ENCODE results near the gene MSANTD2. TPM values are rescaled to one million over a fixed set of nuclear protein-coding genes. Genes with fewer than 3 reads are reported as not detected.

The MSANTD2 gene
- polyA plus RNA-seq, 3 donors: 1.2 to 5.8 (median 1.8) TPM

DNA sequence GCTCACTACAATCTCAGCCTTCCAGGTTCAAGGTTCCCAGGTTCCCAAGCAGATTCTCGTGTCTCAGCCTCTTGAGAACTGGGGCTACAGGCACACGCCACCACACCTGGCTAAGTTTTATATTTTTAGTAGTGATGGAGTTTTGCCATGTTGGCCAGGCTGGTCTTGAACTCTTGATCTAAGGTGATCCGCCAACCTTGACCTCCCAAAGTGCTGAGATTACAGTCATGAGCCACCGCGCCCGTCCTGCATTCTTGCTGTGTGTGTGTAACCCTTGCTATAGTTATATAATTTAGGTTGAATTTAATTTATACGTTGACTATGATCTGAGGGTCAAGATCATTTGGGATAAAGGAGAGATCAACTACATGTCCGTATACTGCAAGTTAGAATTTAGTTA, 35.7 kb upstream of the MSANTD2 start:
- Histone ChIP-seq H4K20me1 (ENCODE audit: insufficient read depth, low read length) (no peaks in the 10 kb centered on the region), H3K79me2 (ENCODE audit: insufficient read depth, low read length) (no peaks in the 10 kb centered on the region), H2AFZ (ENCODE audit: insufficient read depth, low read depth, low read length, poor library complexity, severe bottlenecking) (peak overlapping the region; percentile 55), H3K9ac (ENCODE audit: insufficient read depth, low read length, poor library complexity, severe bottlenecking) (no peak overlapping the region), H3K36me3 (replicated peaks in 1 of 2; ENCODE audit: control insufficient read depth in 1 of 2, insufficient read depth in 2 of 2, low read length in 2 of 2) (no peaks in the 10 kb centered on the region), H3K4me3 (replicated peaks in 1 of 3; ENCODE audit: low read depth in 2 of 3, low read length in 3 of 3) (peak overlapping the region in 1 of 3 experiments; percentile 64), H3K27me3 (ENCODE audit: control insufficient read depth in 2 of 2, insufficient read depth in 2 of 2, low read length in 2 of 2) (peaks cover 52 to 55% of the 10 kb centered on the region in 2 donors), H3K27ac (ENCODE audit: low read depth in 1 of 2, low read length in 2 of 2) (no peak overlapping the region), H3K4me1 (ENCODE audit: control insufficient read depth in 1 of 2, insufficient read depth in 2 of 2, low read length in 2 of 2) (peaks cover 10 to 20% of the 10 kb centered on the region in 2 donors), H3K9me3 (replicated peaks in 1 of 2; ENCODE audit: control insufficient read depth in 1 of 2, insufficient read depth in 1 of 2, low read length in 2 of 2) (peaks cover 0 to 20% of the 10 kb centered on the region in 2 donors), H3K4me2 (replicated peaks; ENCODE audit: extremely low read depth, low read length, poor library complexity, severe bottlenecking) (peak overlapping the region; percentile 68)
- H3K4me1 Mint-ChIP-seq: peaks cover 11% of the 10 kb centered on the region
- peaks cover 0 to 4% (median 0%) of the 10 kb centered on the region in 7 donors for H3K9me3 Mint-ChIP-seq
- TF ChIP-seq, protein P1, sequence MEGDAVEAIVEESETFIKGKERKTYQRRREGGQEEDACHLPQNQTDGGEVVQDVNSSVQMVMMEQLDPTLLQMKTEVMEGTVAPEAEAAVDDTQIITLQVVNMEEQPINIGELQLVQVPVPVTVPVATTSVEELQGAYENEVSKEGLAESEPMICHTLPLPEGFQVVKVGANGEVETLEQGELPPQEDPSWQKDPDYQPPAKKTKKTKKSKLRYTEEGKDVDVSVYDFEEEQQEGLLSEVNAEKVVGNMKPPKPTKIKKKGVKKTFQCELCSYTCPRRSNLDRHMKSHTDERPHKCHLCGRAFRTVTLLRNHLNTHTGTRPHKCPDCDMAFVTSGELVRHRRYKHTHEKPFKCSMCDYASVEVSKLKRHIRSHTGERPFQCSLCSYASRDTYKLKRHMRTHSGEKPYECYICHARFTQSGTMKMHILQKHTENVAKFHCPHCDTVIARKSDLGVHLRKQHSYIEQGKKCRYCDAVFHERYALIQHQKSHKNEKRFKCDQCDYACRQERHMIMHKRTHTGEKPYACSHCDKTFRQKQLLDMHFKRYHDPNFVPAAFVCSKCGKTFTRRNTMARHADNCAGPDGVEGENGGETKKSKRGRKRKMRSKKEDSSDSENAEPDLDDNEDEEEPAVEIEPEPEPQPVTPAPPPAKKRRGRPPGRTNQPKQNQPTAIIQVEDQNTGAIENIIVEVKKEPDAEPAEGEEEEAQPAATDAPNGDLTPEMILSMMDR (IDR thresholded peaks at IDR 0.05): no peak
- peaks cover 0 to 5% of the 10 kb centered on the region in 2 donors for H3K36me3 Mint-ChIP-seq
- 95% methylated on average over 3 of the region's 8 CpGs for WGBS (ENCODE audit: insufficient coverage)
- no peak overlapping the region for H3K27ac Mint-ChIP-seq
- peak overlapping the region; percentile 76 for H3K4me3 Mint-ChIP-seq
- intact Hi-C loops (cut with micrococcal nuclease): loop anchor here (2.0 to 5.0 kb wide), 2 partner anchors 167 to 169 kb away; no protein-coding TSS in a partner anchor
- H3K27me3 Mint-ChIP-seq (ENCODE audit: low read depth in 3 of 3): peaks cover 50 to 71% (median 54%) of the 10 kb centered on the region in 3 donors
- DNase-seq: no peak

DNA sequence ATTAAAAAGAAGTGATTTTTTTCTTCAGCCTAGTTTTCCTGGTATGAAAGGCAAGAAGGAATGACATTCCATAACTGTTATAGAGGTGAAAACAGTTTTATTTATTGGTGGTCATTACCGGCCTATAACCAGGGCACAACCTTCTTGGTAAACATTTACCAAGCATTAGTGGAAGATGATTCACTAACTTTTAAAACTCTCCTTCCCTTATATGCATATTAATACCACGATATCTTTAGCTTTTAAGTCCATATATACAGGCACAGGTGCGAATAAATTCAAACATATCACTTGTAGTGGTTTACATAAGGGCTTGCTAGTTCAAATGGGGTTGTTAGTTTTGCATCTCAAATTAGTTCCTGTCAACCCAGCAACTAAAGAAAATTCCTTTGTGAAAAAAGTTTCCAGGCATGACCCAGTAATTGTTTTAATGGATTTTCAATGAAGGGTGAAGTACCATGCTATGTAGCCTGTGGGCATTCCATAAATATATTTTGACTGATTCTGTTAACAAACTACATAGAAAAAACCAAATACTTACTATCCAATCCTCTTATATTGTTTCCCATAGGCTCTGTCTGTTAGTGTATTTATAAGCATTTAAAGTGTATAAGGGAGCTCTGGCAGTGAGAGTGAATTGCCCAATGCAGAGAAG, 34.4 kb upstream of the MSANTD2 start:
- Histone ChIP-seq H4K20me1 (ENCODE audit: insufficient read depth, low read length) (no peaks in the 10 kb centered on the region), H3K36me3 (replicated peaks in 1 of 2; ENCODE audit: control insufficient read depth in 1 of 2, insufficient read depth in 2 of 2, low read length in 2 of 2) (no peaks in the 10 kb centered on the region), H3K9me3 (replicated peaks in 1 of 2; ENCODE audit: control insufficient read depth in 1 of 2, insufficient read depth in 1 of 2, low read length in 2 of 2) (peaks cover 0 to 12% of the 10 kb centered on the region in 2 donors), H3K4me2 (replicated peaks; ENCODE audit: extremely low read depth, low read length, poor library complexity, severe bottlenecking) (no peak overlapping the region), H3K27me3 (ENCODE audit: control insufficient read depth in 2 of 2, insufficient read depth in 2 of 2, low read length in 2 of 2) (peaks cover 39 to 42% of the 10 kb centered on the region in 2 donors), H3K4me1 (ENCODE audit: control insufficient read depth in 1 of 2, insufficient read depth in 2 of 2, low read length in 2 of 2) (peaks cover 10 to 16% of the 10 kb centered on the region in 2 donors), H3K4me3 (replicated peaks in 1 of 3; ENCODE audit: low read depth in 2 of 3, low read length in 3 of 3) (no peak overlapping the region), H3K9ac (ENCODE audit: insufficient read depth, low read length, poor library complexity, severe bottlenecking) (no peak overlapping the region), H3K27ac (ENCODE audit: low read depth in 1 of 2, low read length in 2 of 2) (no peak overlapping the region), H2AFZ (ENCODE audit: insufficient read depth, low read depth, low read length, poor library complexity, severe bottlenecking) (no peak overlapping the region), H3K79me2 (ENCODE audit: insufficient read depth, low read length) (no peaks in the 10 kb centered on the region)
- TF ChIP-seq, protein P1 (IDR thresholded peaks at IDR 0.05): no peak
- H3K27ac Mint-ChIP-seq: no peak overlapping the region
- peaks cover 38 to 60% (median 42%) of the 10 kb centered on the region in 3 donors for H3K27me3 Mint-ChIP-seq (ENCODE audit: low read depth in 3 of 3)
- peaks cover 0 to 5% of the 10 kb centered on the region in 2 donors for H3K36me3 Mint-ChIP-seq
- peaks cover 8% of the 10 kb centered on the region for H3K4me1 Mint-ChIP-seq
- no CpG with 5 or more reads among the region's 3 CpGs for WGBS (ENCODE audit: insufficient coverage)
- DNase-seq: no peak
- peaks cover 0 to 6% (median 0%) of the 10 kb centered on the region in 7 donors for H3K9me3 Mint-ChIP-seq
- intact Hi-C loops (cut with micrococcal nuclease): loop anchor here in 1 of 2 donors (5.0 kb wide), 1 partner anchor 167 kb away; no protein-coding TSS in a partner anchor
- H3K4me3 Mint-ChIP-seq: no peak overlapping the region
